ENCODE results near the gene PDIA5. TPM values are rescaled to one million over a fixed set of nuclear protein-coding genes. Genes with fewer than 3 reads are reported as not detected.

PDIA5 gene
- total RNA-seq, 1 donor: 54.3 TPM

GRCh38 chr3:123186695-123187094 is 119.9 kb downstream of the PDIA5 start:
- no peak for DNase-seq (ENCODE audit: insufficient read length, low spot score, missing footprints)

GRCh38 chr3:123188058-123188457 is 121.2 kb downstream of the PDIA5 start:
- Histone ChIP-seq H3K36me3 (ENCODE audit: insufficient read depth, low read length) (no peaks in the 10 kb centered on the region), H3K79me2 (ENCODE audit: insufficient read depth, low read length) (no peaks in the 10 kb centered on the region), H4K20me1 (ENCODE audit: insufficient read depth, low read length) (no peaks in the 10 kb centered on the region), H3K4me3 (ENCODE audit: insufficient read depth, low read length) (no peak overlapping the region), H3K4me1 (ENCODE audit: insufficient read depth, low read length) (no peaks in the 10 kb centered on the region), H2AFZ (ENCODE audit: low read length) (no peak overlapping the region), H3K9me3 (ENCODE audit: low read depth, low read length) (no peaks in the 10 kb centered on the region), H3K27me3 (ENCODE audit: insufficient read depth, low read length) (no peaks in the 10 kb centered on the region), H3K4me2 (ENCODE audit: insufficient read depth, low read length) (no peak overlapping the region), H3K27ac (ENCODE audit: low read depth, low read length) (no peak overlapping the region)
- no peak for TF ChIP-seq CTCF (IDR thresholded peaks at IDR 0.05; ENCODE audit: extremely low read depth, low read depth, low read length)
- DNase-seq (ENCODE audit: insufficient read length, low spot score, missing footprints): no peak

More at GRCh38 chr3:123186695-123187094, 119.9 kb downstream of the PDIA5 start:
- H3K27ac ChIP-seq (ENCODE audit: low read depth, low read length): no peak overlapping the region
- H3K4me3 ChIP-seq (ENCODE audit: insufficient read depth, low read length): no peak overlapping the region
- no peaks in the 10 kb centered on the region for H3K9me3 ChIP-seq (ENCODE audit: low read depth, low read length)
- H3K36me3 ChIP-seq (ENCODE audit: insufficient read depth, low read length): no peaks in the 10 kb centered on the region
- no peak for TF ChIP-seq CTCF (IDR thresholded peaks at IDR 0.05; ENCODE audit: extremely low read depth, low read depth, low read length)
- H3K4me1 ChIP-seq (ENCODE audit: insufficient read depth, low read length): no peaks in the 10 kb centered on the region
- H3K79me2 ChIP-seq (ENCODE audit: insufficient read depth, low read length): no peaks in the 10 kb centered on the region
- H4K20me1 ChIP-seq (ENCODE audit: insufficient read depth, low read length): no peaks in the 10 kb centered on the region
- no peaks in the 10 kb centered on the region for H3K27me3 ChIP-seq (ENCODE audit: insufficient read depth, low read length)
- H3K4me2 ChIP-seq (ENCODE audit: insufficient read depth, low read length): no peak overlapping the region
- no peak overlapping the region for H2AFZ ChIP-seq (ENCODE audit: low read length)

- no peak for TF ChIP-seq CTCF (IDR thresholded peaks at IDR 0.05; ENCODE audit: extremely low read depth, low read depth, low read length)
- H3K27me3 ChIP-seq (ENCODE audit: insufficient read depth, low read length): no peaks in the 10 kb centered on the region
Observed at GRCh38 chr3:123193448-123194101, 126.8 kb downstream of the PDIA5 start.

GRCh38 chr3:123194552-123194951 is 127.7 kb downstream of the PDIA5 start:
- no peaks in the 10 kb centered on the region for H3K79me2 ChIP-seq (ENCODE audit: insufficient read depth, low read length)
- H4K20me1 ChIP-seq (ENCODE audit: insufficient read depth, low read length): no peaks in the 10 kb centered on the region
- DNase-seq (ENCODE audit: insufficient read length, low spot score, missing footprints): no peak
- H3K9me3 ChIP-seq (ENCODE audit: low read depth, low read length): no peaks in the 10 kb centered on the region
- H3K27me3 ChIP-seq (ENCODE audit: insufficient read depth, low read length): no peaks in the 10 kb centered on the region
- no peak overlapping the region for H3K4me2 ChIP-seq (ENCODE audit: insufficient read depth, low read length)
- H3K4me1 ChIP-seq (ENCODE audit: insufficient read depth, low read length): no peaks in the 10 kb centered on the region
- H3K4me3 ChIP-seq (ENCODE audit: insufficient read depth, low read length): no peak overlapping the region
- TF ChIP-seq CTCF (IDR thresholded peaks at IDR 0.05; ENCODE audit: extremely low read depth, low read depth, low read length): peak; percentile 47
- no peak overlapping the region for H3K27ac ChIP-seq (ENCODE audit: low read depth, low read length)
- H3K36me3 ChIP-seq (ENCODE audit: insufficient read depth, low read length): no peaks in the 10 kb centered on the region
- no peak overlapping the region for H2AFZ ChIP-seq (ENCODE audit: low read length)

More at GRCh38 chr3:123193448-123194101, 126.8 kb downstream of the PDIA5 start:
- Histone ChIP-seq H3K4me3 (ENCODE audit: insufficient read depth, low read length) (no peak overlapping the region), H3K4me1 (ENCODE audit: insufficient read depth, low read length) (no peaks in the 10 kb centered on the region), H4K20me1 (ENCODE audit: insufficient read depth, low read length) (no peaks in the 10 kb centered on the region), H3K36me3 (ENCODE audit: insufficient read depth, low read length) (no peaks in the 10 kb centered on the region), H3K4me2 (ENCODE audit: insufficient read depth, low read length) (no peak overlapping the region), H3K9me3 (ENCODE audit: low read depth, low read length) (no peaks in the 10 kb centered on the region), H3K79me2 (ENCODE audit: insufficient read depth, low read length) (no peaks in the 10 kb centered on the region), H2AFZ (ENCODE audit: low read length) (no peak overlapping the region), H3K27ac (ENCODE audit: low read depth, low read length) (no peak overlapping the region)
- DNase-seq (ENCODE audit: insufficient read length, low spot score, missing footprints): no peak

Data from osteoblast (primary cell).